Measurements from ENCODE around the gene SLC18A2.

Gene SLC18A2

DNA sequence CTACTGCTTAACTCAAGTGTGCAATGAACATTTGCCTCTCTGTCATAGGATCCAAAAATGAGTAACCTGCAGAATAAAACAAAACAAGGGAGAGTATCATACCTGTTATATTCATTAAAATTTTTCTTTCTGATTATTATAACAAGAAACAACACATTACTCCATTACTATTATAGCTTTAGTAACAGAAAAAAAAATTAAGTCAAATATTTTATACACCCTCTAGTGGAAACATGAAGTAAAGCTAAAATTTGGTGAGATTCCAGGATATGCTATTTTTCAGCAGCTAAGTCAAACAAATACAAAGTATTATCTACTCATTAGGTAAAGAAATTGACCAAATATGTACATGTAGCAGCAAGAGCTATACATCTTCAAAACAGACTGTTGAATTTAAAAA is 78.0 kb downstream of the SLC18A2 start:
- H4K20me1 ChIP-seq (ENCODE audit: insufficient read depth, low read length) = peaks cover 3% of the 10 kb centered on the region; the same call in 1 of the 2 replicates
- no peaks in the 10 kb centered on the region for H3K79me2 ChIP-seq (ENCODE audit: low read length)
- H3K4me2 ChIP-seq (ENCODE audit: low read length) = no peak overlapping the region
- H3K9me3 ChIP-seq (ENCODE audit: insufficient read depth, low read length) = no peaks in the 10 kb centered on the region
- no peak overlapping the region for H2AFZ ChIP-seq (ENCODE audit: low read depth, low read length)
- no peak overlapping the region for H3K27ac ChIP-seq (ENCODE audit: low read length)
- H3K9ac ChIP-seq (ENCODE audit: low read length) = no peak overlapping the region
- no peaks in the 10 kb centered on the region for H3K27me3 ChIP-seq (ENCODE audit: low read depth, low read length)
- H3K4me3 ChIP-seq (ENCODE audit: low read length) = no peak overlapping the region
- H3K36me3 ChIP-seq (replicated peaks; ENCODE audit: low read depth, low read length) = no peaks in the 10 kb centered on the region
- no peaks in the 10 kb centered on the region for H3K4me1 ChIP-seq (ENCODE audit: low read length)
- TF ChIP-seq, protein P1, sequence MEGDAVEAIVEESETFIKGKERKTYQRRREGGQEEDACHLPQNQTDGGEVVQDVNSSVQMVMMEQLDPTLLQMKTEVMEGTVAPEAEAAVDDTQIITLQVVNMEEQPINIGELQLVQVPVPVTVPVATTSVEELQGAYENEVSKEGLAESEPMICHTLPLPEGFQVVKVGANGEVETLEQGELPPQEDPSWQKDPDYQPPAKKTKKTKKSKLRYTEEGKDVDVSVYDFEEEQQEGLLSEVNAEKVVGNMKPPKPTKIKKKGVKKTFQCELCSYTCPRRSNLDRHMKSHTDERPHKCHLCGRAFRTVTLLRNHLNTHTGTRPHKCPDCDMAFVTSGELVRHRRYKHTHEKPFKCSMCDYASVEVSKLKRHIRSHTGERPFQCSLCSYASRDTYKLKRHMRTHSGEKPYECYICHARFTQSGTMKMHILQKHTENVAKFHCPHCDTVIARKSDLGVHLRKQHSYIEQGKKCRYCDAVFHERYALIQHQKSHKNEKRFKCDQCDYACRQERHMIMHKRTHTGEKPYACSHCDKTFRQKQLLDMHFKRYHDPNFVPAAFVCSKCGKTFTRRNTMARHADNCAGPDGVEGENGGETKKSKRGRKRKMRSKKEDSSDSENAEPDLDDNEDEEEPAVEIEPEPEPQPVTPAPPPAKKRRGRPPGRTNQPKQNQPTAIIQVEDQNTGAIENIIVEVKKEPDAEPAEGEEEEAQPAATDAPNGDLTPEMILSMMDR (IDR thresholded peaks at IDR 0.05; ENCODE audit: low read depth, low read length) = 0 out of 2 replicates have a peak, but pooled peaks have one; percentile 12
- TF ChIP-seq EZH2phosphoT487 (IDR thresholded peaks at IDR 0.05; ENCODE audit: low read depth) = no peak

DNA sequence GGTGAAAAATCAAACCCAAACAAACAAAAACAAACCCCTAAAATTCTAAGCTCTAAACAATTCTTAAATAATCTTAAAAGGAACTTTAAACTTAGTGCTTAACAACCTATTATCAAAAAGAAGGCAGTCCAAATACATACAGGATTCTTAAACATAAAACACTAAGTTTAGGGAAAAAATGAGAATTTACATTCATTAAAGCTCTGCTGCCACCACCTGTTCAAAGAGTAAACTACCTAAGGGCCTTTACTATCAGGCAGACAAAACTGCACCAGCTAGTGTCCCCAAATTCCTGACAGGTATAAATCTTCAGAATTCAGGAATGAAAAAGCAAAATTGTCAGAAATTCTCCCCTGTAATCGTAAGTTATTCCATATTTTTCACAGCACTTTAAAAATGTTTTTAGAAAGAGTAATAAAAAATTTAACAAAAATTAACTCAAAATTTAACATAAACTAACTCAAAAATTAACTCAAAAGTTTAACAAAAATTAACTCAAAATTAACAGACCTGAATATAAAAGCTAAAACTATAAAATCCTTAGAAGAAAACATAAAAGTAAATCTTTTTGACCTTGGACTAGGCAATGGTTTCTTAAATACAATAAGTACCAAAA is 79.2 kb downstream of the SLC18A2 start:
- Histone ChIP-seq H3K9ac (ENCODE audit: low read length) (no peak overlapping the region), H3K9me3 (ENCODE audit: insufficient read depth, low read length) (no peaks in the 10 kb centered on the region), H3K4me3 (ENCODE audit: low read length) (no peak overlapping the region), H3K4me1 (ENCODE audit: low read length) (no peaks in the 10 kb centered on the region), H4K20me1 (ENCODE audit: insufficient read depth, low read length) (peaks cover 3% of the 10 kb centered on the region; the same call in 1 of the 2 replicates), H2AFZ (ENCODE audit: low read depth, low read length) (no peak overlapping the region), H3K27me3 (ENCODE audit: low read depth, low read length) (no peaks in the 10 kb centered on the region), H3K27ac (ENCODE audit: low read length) (no peak overlapping the region), H3K79me2 (ENCODE audit: low read length) (no peaks in the 10 kb centered on the region), H3K36me3 (replicated peaks; ENCODE audit: low read depth, low read length) (no peaks in the 10 kb centered on the region), H3K4me2 (ENCODE audit: low read length) (no peak overlapping the region)
- TF ChIP-seq, protein P1 (IDR thresholded peaks at IDR 0.05; ENCODE audit: low read depth, low read length) = peak; percentile 51
- TF ChIP-seq EZH2phosphoT487 (IDR thresholded peaks at IDR 0.05; ENCODE audit: low read depth) = no peak

DNA sequence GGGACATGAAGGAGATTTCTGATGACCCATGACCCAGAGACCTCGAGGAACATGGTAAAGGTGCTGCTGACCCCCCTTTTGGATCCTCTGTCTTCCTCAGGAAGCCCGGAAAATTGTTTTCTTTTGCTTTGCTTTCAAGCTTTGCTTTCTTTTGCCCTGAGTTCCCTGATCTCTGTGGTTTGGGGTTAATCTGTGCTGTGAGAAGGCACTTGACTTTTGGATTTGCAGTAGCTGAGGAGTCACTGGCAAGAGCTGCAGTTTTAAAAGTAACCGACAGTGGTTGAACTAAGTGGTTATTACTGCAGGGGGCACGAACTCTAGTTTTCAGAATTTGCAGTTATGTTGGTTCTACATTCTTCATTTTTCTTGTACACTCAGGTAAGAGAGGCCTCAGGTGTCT is 81.3 kb downstream of the SLC18A2 start:
- TF ChIP-seq EZH2phosphoT487 (IDR thresholded peaks at IDR 0.05; ENCODE audit: low read depth) = no peak
- TF ChIP-seq, protein P1 (IDR thresholded peaks at IDR 0.05; ENCODE audit: low read depth, low read length) = no peak
- no peaks in the 10 kb centered on the region for H3K27me3 ChIP-seq (ENCODE audit: low read depth, low read length)
- no peak overlapping the region for H3K4me3 ChIP-seq (ENCODE audit: low read length)
- no peaks in the 10 kb centered on the region for H3K9me3 ChIP-seq (ENCODE audit: insufficient read depth, low read length)
- no peak overlapping the region for H3K4me2 ChIP-seq (ENCODE audit: low read length)
- H3K4me1 ChIP-seq (ENCODE audit: low read length) = no peaks in the 10 kb centered on the region
- H3K27ac ChIP-seq (ENCODE audit: low read length) = no peak overlapping the region
- peaks cover 6% of the 10 kb centered on the region for H3K36me3 ChIP-seq (replicated peaks; ENCODE audit: low read depth, low read length)
- H4K20me1 ChIP-seq (ENCODE audit: insufficient read depth, low read length) = peaks cover 3% of the 10 kb centered on the region; the same call in 1 of the 2 replicates
- no peak overlapping the region for H3K9ac ChIP-seq (ENCODE audit: low read length)
- no peaks in the 10 kb centered on the region; the same call in 1 of the 2 replicates for H3K79me2 ChIP-seq (ENCODE audit: low read length)
- no peak overlapping the region for H2AFZ ChIP-seq (ENCODE audit: low read depth, low read length)

DNA sequence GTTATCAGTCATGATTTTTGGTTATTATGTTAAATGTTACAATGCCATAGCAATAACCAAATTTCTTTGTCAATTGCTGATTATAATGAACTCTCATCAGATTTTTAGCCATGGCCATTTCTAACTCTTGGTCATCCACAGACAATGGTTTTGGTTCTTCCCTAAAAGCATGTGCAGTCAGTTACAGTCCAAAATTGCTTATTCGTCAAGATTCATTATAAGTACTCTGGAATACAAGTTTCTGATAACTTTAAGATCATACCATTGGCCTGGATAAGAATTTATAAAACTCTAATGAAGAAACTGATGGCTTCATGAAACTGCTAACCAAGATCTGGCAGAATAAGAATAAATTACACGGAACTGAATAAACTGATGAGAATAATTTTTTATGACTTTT is 83.5 kb downstream of the SLC18A2 start:
- TF ChIP-seq EZH2phosphoT487 (IDR thresholded peaks at IDR 0.05; ENCODE audit: low read depth) = no peak
- TF ChIP-seq, protein P1 (IDR thresholded peaks at IDR 0.05; ENCODE audit: low read depth, low read length) = no peak
- H4K20me1 ChIP-seq (ENCODE audit: insufficient read depth, low read length) = peaks cover 3% of the 10 kb centered on the region; the same call in 1 of the 2 replicates
- H2AFZ ChIP-seq (ENCODE audit: low read depth, low read length) = no peak overlapping the region
- no peak overlapping the region for H3K27ac ChIP-seq (ENCODE audit: low read length)
- no peak overlapping the region for H3K9ac ChIP-seq (ENCODE audit: low read length)
- no peak overlapping the region for H3K4me2 ChIP-seq (ENCODE audit: low read length)
- H3K36me3 ChIP-seq (replicated peaks; ENCODE audit: low read depth, low read length) = peaks cover 6% of the 10 kb centered on the region
- H3K9me3 ChIP-seq (ENCODE audit: insufficient read depth, low read length) = no peaks in the 10 kb centered on the region
- H3K4me3 ChIP-seq (ENCODE audit: low read length) = no peak overlapping the region
- H3K4me1 ChIP-seq (ENCODE audit: low read length) = no peaks in the 10 kb centered on the region
- H3K27me3 ChIP-seq (ENCODE audit: low read depth, low read length) = no peaks in the 10 kb centered on the region
- no peaks in the 10 kb centered on the region; the same call in 1 of the 2 replicates for H3K79me2 ChIP-seq (ENCODE audit: low read length)
